CD4-positive, alpha-beta T cell treated with Interleukin-15 for 1 hour (primary cell): Measurements from ENCODE around the gene MAPK14.
A peak's percentile ranks its signal among the peaks of the same experiment; 100 is the strongest.
"Not testable (repeated sequence)": the region's sequence is repeated elsewhere in the genome, so short reads cannot be mapped to it uniquely, and the experiment has no call there.

Source experiments
- DNase-seq: peaks from one replicate; pipeline ENCODE4 v3.0.0-alpha.2; 2020

Gene MAPK14

GRCh38 chr6:36027501-36028087, at the start of gene MAPK14:
MAPK14 (plus strand) TSS chr6:36027808; CDS start chr6:36028158, 350 bp downstream.
- peak; percentile 99 for DNase-seq

DNA sequence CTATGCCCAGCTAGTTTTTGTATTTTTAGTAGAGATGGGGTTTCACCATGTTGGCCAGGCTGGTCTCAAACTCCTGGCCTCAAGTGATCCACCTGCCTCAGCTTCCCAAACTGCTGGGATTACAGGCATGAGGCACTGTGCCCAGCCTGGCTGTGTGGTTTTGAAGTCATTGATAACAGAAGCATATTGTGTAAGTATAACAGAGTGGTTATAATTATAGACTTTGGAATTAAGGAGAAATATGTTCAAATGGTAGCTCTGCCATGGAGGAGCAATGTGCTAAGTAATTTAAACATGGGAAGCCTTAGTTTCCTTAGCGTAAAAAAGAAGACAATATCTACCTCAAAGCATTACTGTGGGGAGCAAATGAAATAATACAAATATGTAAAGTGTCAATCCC, 47.5 kb upstream of the MAPK14 start:
- not testable (repeated sequence) for DNase-seq

- DNase-seq: no peak
Measured at GRCh38 chr6:35980991-35981645, 46.5 kb upstream of the MAPK14 start.

- DNase-seq: no peak
Measured at GRCh38 chr6:35984701-35985100, 42.9 kb upstream of the MAPK14 start.

DNA sequence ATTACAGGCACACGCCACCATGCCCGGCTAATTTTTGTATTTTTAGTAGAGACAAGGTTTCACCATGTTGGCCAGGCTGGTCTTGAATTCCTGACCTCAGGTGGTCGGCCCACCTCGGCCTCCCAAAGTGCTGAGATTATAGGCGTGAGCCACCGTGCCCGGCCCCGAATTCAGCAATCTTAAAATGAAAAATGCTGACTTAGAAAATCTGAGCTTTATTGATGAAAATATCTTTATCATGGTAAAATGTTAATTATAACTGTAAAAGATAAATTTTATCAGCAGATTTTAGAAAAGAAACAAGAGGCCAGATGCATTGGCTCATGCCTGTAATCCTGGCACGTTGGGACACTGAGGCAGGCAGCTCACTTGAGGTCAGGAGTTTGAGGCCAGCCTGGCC, 39.6 kb upstream of the MAPK14 start:
- DNase-seq: not testable (repeated sequence)

GRCh38 chr6:35993150-35993549, 34.5 kb upstream of the MAPK14 start:
- no peak for DNase-seq

DNA sequence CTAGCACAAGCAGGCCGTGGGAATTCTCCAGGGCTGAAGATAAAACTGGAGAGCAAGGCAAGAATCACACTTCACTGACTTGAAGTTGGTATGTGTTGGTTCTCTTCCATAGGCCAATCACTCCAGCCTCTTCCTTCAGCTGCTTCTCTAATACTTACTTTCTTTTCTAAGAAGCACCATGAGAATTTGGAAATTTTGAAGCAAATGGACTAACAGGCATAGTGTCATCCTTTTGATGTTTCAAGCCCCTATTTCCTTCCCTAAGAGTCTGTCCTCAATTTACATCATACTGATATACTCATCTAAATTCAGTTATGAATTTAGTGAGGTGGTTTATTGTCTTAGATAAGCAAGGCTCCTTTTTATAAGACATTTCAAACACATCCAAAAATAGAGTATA, 27.2 kb upstream of the MAPK14 start:
- DNase-seq: no peak

- no peak for DNase-seq
Measured at GRCh38 chr6:36015666-36016065, 11.9 kb upstream of the MAPK14 start.

GRCh38 chr6:36018339-36018738, 9.3 kb upstream of the MAPK14 start:
- DNase-seq: no peak

DNA sequence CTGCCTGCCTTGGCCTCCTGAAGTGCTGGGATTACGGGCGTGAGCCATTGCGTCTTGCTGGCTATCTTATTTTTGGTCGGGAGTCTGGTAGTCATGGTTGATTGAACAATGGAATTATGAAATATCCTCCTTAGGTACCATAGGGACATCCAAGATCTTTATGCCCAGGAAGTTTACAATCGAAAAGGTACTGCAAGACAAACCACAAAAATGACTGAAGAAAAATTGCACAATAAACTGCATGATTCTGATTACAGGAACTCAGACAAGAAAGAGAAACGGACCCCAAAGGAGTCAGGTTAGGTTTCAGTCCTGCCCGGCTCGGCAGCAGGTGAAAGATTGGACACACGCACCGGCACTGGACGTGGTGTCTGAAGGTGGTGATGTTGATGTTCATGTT, 8.4 kb upstream of the MAPK14 start:
- no peak for DNase-seq

GRCh38 chr6:36020154-36020553, 7.5 kb upstream of the MAPK14 start:
- no peak for DNase-seq

DNA sequence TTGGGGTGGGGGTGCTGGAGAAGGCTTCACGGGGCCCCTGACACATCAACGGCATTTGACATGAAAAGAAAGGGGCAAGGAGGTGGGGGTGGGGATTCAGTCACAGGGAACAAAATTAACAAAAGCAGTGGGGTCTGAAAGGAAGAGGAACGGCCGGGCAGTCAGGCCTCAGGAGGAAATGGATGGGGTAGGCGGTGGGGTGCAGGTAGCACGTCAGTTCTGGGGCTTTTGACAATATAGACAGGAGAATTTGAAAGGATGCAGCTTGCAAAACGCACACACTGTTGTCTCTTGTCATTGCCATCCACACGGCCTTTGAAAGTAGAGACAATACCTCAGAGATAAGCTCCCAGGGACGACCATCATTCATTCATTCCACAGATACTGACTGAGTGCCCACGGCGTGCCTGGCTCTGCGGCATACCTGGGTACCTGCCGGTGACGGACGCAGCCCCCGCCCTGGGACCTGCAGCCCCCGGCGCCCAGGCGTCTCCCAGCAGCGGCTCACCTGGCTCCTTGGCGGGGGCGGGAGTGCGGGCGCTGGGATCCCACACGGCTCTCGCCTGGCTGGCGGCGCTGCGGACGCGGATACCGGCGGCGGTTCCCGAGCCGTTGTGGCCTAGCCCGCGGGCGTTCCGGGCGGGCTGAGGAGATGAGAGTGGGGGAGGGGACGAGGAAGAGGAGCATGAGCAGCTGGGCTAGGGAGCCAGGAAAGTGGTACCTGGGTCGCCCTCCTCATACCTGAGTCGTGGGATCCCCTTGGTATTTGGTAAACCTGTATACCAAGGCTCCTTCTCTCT, 3.4 kb upstream of the MAPK14 start, which contains the start of gene SLC26A8:
Gene SLC26A8, minus strand, starts transcription at position 646 of the 800 bp plus-strand sequence. CDS start 4,934 bp downstream, outside the sequence.
- DNase-seq: no peak

DNA sequence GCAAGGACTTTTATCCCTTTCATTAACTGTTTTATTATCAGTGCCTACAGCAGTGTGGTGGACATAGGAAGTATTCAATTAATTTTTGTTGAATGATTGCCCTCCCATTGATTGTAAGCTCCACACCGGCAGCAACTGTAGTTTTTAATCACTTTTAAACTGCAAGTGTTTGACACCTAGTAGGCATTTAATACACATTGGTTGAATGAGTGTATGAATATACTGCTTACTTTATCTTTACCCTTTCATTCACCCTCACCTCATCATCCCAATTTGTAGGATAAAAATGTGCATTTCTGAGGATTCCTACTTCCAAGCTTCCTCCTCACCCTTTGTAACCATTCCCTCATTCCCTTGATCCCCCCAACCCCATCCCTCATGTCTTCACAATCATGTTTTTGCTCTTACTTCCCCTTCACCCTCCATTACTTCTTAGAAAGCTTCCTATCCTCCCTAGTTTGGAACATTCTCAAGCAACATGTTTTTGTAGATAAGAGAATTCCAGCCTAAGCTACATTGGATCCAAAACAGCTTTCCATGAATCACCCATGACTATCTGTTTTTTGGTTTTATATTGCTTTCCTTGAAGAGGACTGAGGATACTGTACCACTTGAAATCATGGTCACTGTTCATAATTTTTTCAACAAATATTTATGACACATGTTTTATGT, 2.2 kb upstream of the MAPK14 start:
- no peak for DNase-seq

DNA sequence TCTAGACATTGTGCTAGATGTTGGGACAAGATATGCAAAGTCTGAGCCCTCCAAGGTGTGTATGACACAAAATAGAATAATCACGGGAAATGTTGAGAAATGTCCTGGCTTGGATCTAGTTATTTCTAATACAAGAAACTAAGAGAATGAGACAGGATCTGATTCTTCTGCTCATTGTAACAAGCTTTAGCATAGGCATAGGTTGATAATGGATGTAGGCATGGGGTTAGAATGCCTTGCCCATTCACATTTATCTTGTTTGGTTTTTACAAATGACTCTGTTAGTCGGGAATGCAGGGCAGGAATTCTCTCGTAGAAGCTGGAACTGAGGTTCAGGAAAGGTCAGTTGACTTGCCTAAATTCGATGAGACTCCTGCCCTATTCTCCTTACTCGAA, 1.7 kb upstream of the MAPK14 start:
- no peak for DNase-seq

DNA sequence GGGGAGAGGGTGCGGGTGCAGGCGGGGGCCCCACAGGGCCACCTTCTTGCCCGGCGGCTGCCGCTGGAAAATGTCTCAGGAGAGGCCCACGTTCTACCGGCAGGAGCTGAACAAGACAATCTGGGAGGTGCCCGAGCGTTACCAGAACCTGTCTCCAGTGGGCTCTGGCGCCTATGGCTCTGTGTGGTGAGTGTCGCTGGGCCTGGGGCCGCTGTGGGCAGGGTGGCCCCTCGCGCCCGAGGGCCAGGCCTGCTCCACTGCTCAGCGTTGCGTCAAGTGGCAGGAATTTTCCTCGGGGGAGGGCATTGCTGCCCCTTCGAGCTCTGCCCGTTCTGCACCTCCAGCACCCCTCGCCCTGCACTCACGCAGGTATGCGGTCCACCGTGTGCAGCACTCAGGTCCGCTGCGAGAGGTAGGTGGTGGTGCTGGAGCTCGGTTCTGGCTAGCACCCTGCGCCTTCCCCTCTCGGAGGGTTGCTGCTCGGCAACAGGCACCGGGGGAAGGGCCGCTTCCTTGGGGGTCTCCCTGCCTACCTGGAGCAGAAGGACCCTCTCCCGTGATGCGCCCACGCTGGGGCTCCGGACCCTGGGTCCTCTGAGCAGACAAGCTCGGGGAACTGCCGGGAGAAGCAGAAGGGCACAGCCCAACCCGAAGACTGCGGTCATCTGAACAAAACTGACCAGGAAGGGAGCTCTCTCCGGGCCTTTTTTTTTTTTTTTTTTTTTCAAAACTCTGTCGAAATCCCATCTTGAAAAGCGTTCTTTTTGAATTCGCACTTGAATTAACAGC, 674 bp downstream of the MAPK14 start:
- DNase-seq: peak; percentile 36

GRCh38 chr6:36028877-36029324, 1.3 kb downstream of the MAPK14 start:
- DNase-seq: peak; percentile 70

DNA sequence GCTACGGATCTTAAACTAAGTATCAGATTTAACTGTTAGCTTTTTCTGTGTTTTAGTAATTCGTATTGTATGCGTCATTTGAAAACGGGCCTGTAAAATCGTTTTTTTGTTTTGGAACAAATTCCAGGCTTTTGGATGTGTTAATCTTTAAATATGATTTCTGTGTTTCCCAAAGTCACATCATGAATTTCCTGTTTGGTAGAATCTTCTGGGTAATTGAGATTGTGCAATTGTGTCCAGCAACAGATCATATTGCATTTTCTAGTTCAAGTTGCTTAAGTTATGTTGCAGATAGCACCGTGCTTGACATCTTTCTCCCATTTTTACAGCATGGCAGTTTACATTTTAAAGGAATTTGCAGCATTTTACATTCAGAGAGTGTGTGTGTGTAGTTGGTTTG, 1.9 kb downstream of the MAPK14 start:
- DNase-seq: no peak

GRCh38 chr6:36032261-36032660, 4.7 kb downstream of the MAPK14 start:
- no peak for DNase-seq

DNA sequence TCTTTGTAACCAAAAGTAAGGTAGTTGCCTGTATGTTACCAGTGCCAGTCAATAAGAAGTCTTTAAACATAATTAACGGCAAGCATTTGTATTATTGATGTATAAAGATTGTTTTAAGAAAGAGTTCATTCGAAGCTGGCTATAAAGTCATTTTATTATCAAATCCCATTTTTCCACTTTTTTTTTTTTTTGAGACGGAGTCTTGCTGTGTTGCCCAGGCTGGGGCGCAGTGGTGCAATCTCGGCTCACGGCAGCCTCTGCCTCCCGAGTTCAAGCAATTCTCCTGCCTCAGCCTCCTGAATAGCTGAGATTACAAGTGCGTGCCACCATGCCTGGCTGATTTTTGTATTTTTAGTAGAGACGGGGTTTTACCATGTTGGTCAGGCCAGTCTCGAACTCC, 5.5 kb downstream of the MAPK14 start:
- DNase-seq: not testable (repeated sequence)

DNA sequence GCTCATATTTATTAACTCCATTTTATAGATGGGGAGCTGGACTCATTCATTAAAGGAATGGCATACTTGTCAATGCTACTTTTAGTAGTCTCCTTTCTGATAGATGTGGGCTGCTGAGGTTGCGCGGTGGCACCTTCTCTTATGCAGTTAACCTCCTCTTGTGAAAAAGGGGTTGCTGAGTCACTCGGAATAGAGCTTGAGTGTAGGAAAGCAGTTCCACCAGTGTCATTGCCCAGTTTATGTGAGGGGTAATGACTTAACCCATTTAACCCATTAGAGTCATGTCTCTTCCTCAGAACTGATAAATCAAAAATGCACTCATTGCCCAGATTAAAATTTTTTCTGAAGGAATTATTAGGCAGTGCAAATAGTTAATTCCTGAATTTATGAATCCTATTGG, 6.3 kb downstream of the MAPK14 start:
- peak; percentile 21 for DNase-seq

- DNase-seq: no peak
Measured at GRCh38 chr6:36034441-36034840, 6.8 kb downstream of the MAPK14 start.

DNA sequence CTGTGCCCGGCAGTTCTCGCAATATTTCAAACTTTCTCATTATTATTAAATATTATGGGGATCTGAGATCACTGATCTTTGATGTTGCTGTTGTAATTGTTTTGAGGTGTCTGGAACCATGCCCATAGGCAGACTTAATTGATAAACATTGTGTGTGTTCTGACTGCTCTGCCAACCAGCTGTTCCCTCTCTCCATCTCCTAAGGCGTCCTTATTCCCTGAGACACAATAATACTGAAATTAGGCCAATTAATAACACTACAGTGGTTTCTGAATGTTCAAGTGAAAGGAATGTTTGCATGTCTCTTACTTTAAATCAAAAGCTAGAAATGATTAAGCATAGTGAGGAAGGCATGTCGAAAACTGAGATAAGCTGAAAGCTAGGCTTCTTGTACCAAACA, 7.6 kb downstream of the MAPK14 start:
- DNase-seq: no peak
